GM10266 (cell line): ENCODE data around the gene AXL.

Experiments
- DNase-seq: peaks from one replicate; pipeline ENCODE4 v3.0.0; 2012; ENCODE audit errors: extremely low spot score
- CTCF ChIP-seq: IDR thresholded peaks from 2 replicates; pipeline ENCODE4 v1.5.1; 2012; ENCODE audit warnings: mild to moderate bottlenecking, low read depth; ENCODE audit not compliant: control insufficient read depth, insufficient read depth; ENCODE audit errors: missing control alignments

Gene AXL

GRCh38 chr19:41217741-41218140, 1.3 kb upstream of the AXL start:
- TF ChIP-seq CTCF = no peak
- no peak for DNase-seq

- DNase-seq = no peak
- no peak for TF ChIP-seq CTCF
Observed at GRCh38 chr19:41218249-41218614, 791 bp upstream of the AXL start.

- DNase-seq = no peak
Observed at GRCh38 chr19:41219924-41220567, 1.0 kb downstream of the AXL start.

GRCh38 chr19:41220811-41221210, 1.8 kb downstream of the AXL start:
- TF ChIP-seq CTCF = no peak
- DNase-seq = no peak

More at GRCh38 chr19:41219924-41220567, 1.0 kb downstream of the AXL start:
- TF ChIP-seq CTCF = no peak

- TF ChIP-seq CTCF = no peak
- no peak for DNase-seq
Observed at GRCh38 chr19:41221514-41222205, 2.6 kb downstream of the AXL start.

GRCh38 chr19:41222240-41222639, 3.2 kb downstream of the AXL start:
- no peak for TF ChIP-seq CTCF
- no peak for DNase-seq
